Forelimb muscle (tissue), 1 donor: ENCODE results near the gene ZNF737. TPM values are rescaled to one million over a fixed set of nuclear protein-coding genes. Genes with fewer than 3 reads are reported as not detected.
"Not testable (repeated sequence)": the region's sequence is repeated elsewhere in the genome, so short reads cannot be mapped to it uniquely, and the experiment has no call there.

Experiments
- DNase-seq: peaks from one replicate; pipeline ENCODE4 v3.0.0-alpha.2; 2013; ENCODE audit warnings: low read depth
- polyA plus RNA-seq: library from polyadenylated mRNA; unstranded; fragments of 120-200 nt; gene quantifications from one replicate; pipeline ENCODE4 v1.2.1, GENCODE V29; 2013; ENCODE audit not compliant: insufficient read length

Gene ZNF737
- 14.3 TPM for polyA plus RNA-seq

GRCh38 chr19:20565321-20566018, at the start of gene ZNF737:
Gene ZNF737, minus strand, starts transcription at chr19:20565781. Its CDS starts 141 bp downstream, at chr19:20565640.
- peak; percentile 87 for DNase-seq

GRCh38 chr19:20614971-20615370, 49.4 kb upstream of the ZNF737 start:
- DNase-seq, result not testable (repeated sequence)

- DNase-seq, result no peak
Measured at GRCh38 chr19:20612711-20613316, 47.2 kb upstream of the ZNF737 start.

- no peak for DNase-seq
Measured at GRCh38 chr19:20611866-20612265, 46.3 kb upstream of the ZNF737 start.

GRCh38 chr19:20607943-20608342, 42.4 kb upstream of the ZNF737 start:
- no peak for DNase-seq

GRCh38 chr19:20558571-20558970, 7.0 kb downstream of the ZNF737 start:
- DNase-seq, result no peak

GRCh38 chr19:20558011-20558410, 7.6 kb downstream of the ZNF737 start:
- no peak for DNase-seq

GRCh38 chr19:20544667-20545333, 20.8 kb downstream of the ZNF737 start:
- DNase-seq, result not testable (repeated sequence)

GRCh38 chr19:20530303-20530702, 35.3 kb downstream of the ZNF737 start:
- DNase-seq, result not testable (repeated sequence)

GRCh38 chr19:20513189-20513904, 52.2 kb downstream of the ZNF737 start:
- no peak for DNase-seq

GRCh38 chr19:20503476-20503875, 62.1 kb downstream of the ZNF737 start:
- DNase-seq, result no peak

Other genes starting within 250 kb of the ZNF737 start
- gene ZNF626, start 95.8 kb upstream of the ZNF737 start, polyA plus RNA-seq, result 18.1 TPM
- gene ZNF66, start 210.5 kb upstream of the ZNF737 start, polyA plus RNA-seq, result 1.8 TPM